NCI-H187 treated with DMSO at 0.1 percent for 48 hours (cell line): ENCODE results near the gene CLCN3.
"Not testable (repeated sequence)": the region's sequence is repeated elsewhere in the genome, so short reads cannot be mapped to it uniquely, and the experiment has no call there.

Experiments used
- DNase-seq: peaks from one replicate; lab custom pipeline; 2025; lab: John Stamatoyannopoulos, UW

CLCN3 gene

GRCh38 chr4:169618286-169618685 is 2.1 kb upstream of the CLCN3 start:
- DNase-seq = no peak

GRCh38 chr4:169618986-169619385 is 1.4 kb upstream of the CLCN3 start:
- DNase-seq = no peak

- DNase-seq = no peak
Observed at GRCh38 chr4:169619518-169619957, 840 bp upstream of the CLCN3 start.

- no peak for DNase-seq
Observed at GRCh38 chr4:169620880-169621248, 486 bp downstream of the CLCN3 start.

- DNase-seq = no peak
Observed at GRCh38 chr4:169621731-169622492, 1.5 kb downstream of the CLCN3 start.

GRCh38 chr4:169622566-169622965 is 2.2 kb downstream of the CLCN3 start:
- no peak for DNase-seq

GRCh38 chr4:169624012-169624411 is 3.6 kb downstream of the CLCN3 start:
- DNase-seq = not testable (repeated sequence)

GRCh38 chr4:169625886-169626285 is 5.5 kb downstream of the CLCN3 start:
- DNase-seq = no peak

GRCh38 chr4:169626331-169627282 is 6.2 kb downstream of the CLCN3 start:
- DNase-seq = no peak

- no peak for DNase-seq
Observed at GRCh38 chr4:169627307-169627706, 6.9 kb downstream of the CLCN3 start.

- no peak for DNase-seq
Observed at GRCh38 chr4:169628579-169628978, 8.2 kb downstream of the CLCN3 start.

GRCh38 chr4:169630069-169630468 is 9.7 kb downstream of the CLCN3 start:
- no peak for DNase-seq

GRCh38 chr4:169632896-169633295 is 12.5 kb downstream of the CLCN3 start:
- DNase-seq = no peak

GRCh38 chr4:169634975-169635374 is 14.6 kb downstream of the CLCN3 start:
- DNase-seq = no peak

- DNase-seq = no peak
Observed at GRCh38 chr4:169640261-169640870, 20.0 kb downstream of the CLCN3 start.

GRCh38 chr4:169644802-169645201 is 24.4 kb downstream of the CLCN3 start:
- no peak for DNase-seq

- no peak for DNase-seq
Observed at GRCh38 chr4:169645627-169646026, 25.2 kb downstream of the CLCN3 start.

GRCh38 chr4:169649545-169650226 is 29.3 kb downstream of the CLCN3 start:
- no peak for DNase-seq

- DNase-seq = no peak
Observed at GRCh38 chr4:169650227-169650936, 30.0 kb downstream of the CLCN3 start.

- no peak for DNase-seq
Observed at GRCh38 chr4:169652535-169652934, 32.2 kb downstream of the CLCN3 start.

GRCh38 chr4:169655401-169655800 is 35.0 kb downstream of the CLCN3 start:
- DNase-seq = no peak
